Astrocyte (in vitro differentiated cells and primary cell): ENCODE measurements around the gene PTGIS. TPM values are rescaled to one million over a fixed set of nuclear protein-coding genes. Genes with fewer than 3 reads are reported as not detected.
A peak's percentile ranks its signal among the peaks of the same experiment; 100 is the strongest.

ENCODE experiments used
- DNase-seq: peaks from one replicate; pipeline ENCODE4 v3.0.0-alpha.2; 2010; ENCODE audit warnings: low read depth
- FAIRE-seq: peaks from 2 replicates; lab custom pipeline; 2011; peaks lifted over from hg19 to GRCh38; lab: Jason Lieb, UNC
- H2AFZ ChIP-seq: 2 replicates; pipeline ENCODE4 v1.6.0; 2012; ENCODE audit warnings: low read depth, low read length, inconsistent platforms
- H3K27ac ChIP-seq: 2 replicates; pipeline ENCODE4 v1.5.1; 2011; ENCODE audit warnings: low read depth, low read length, inconsistent platforms
- H3K27me3 ChIP-seq: 2 replicates; pipeline ENCODE4 v1.6.0; 2011; ENCODE audit warnings: low read length, inconsistent platforms; ENCODE audit not compliant: insufficient read depth
- H3K36me3 ChIP-seq: 2 replicates; pipeline ENCODE4 v1.5.1; 2011; ENCODE audit warnings: low read length, inconsistent platforms; ENCODE audit not compliant: insufficient read depth
- H3K4me1 ChIP-seq: 2 replicates; pipeline ENCODE4 v1.5.1; 2011; ENCODE audit warnings: low read length, inconsistent platforms; ENCODE audit not compliant: insufficient read depth
- H3K4me2 ChIP-seq: 2 replicates; pipeline ENCODE4 v1.6.0; 2012; ENCODE audit warnings: low read length, inconsistent platforms
- H3K4me3 ChIP-seq: 2 replicates; pipeline ENCODE4 v1.5.1; 2011; ENCODE audit warnings: low read depth, mild to moderate bottlenecking, low read length, inconsistent platforms; ENCODE audit not compliant: insufficient read depth
- H3K79me2 ChIP-seq: 2 replicates; pipeline ENCODE4 v1.6.0; 2012; ENCODE audit warnings: mild to moderate bottlenecking, low read length, inconsistent platforms; ENCODE audit not compliant: insufficient read depth
- H3K9ac ChIP-seq: 2 replicates; pipeline ENCODE4 v1.6.0; 2012; ENCODE audit warnings: mild to moderate bottlenecking, low read length, inconsistent platforms
- H3K9me3 ChIP-seq: 2 replicates; pipeline ENCODE4 v1.5.1; 2012; ENCODE audit warnings: low read depth, mild to moderate bottlenecking, low read length, inconsistent platforms; ENCODE audit not compliant: insufficient read depth
- H4K20me1 ChIP-seq: 2 replicates; pipeline ENCODE4 v1.6.0; 2012; ENCODE audit warnings: low read length, inconsistent platforms; ENCODE audit not compliant: insufficient read depth
- H3K27ac Mint-ChIP-seq: one replicate; pipeline ENCODE4 v1.8.0; 2021; ENCODE audit warnings: mild to moderate bottlenecking, mixed read lengths; ENCODE audit not compliant: unreplicated experiment
- H3K27me3 Mint-ChIP-seq: one replicate; pipeline ENCODE4 v1.8.0; 2021; ENCODE audit warnings: low read depth, mixed read lengths; ENCODE audit not compliant: unreplicated experiment
- H3K36me3 Mint-ChIP-seq: one replicate; pipeline ENCODE4 v1.8.0; 2021; ENCODE audit warnings: low read depth, mixed read lengths; ENCODE audit not compliant: unreplicated experiment
- H3K4me1 Mint-ChIP-seq: one replicate; pipeline ENCODE4 v1.8.0; 2021; ENCODE audit warnings: low read depth, mixed read lengths; ENCODE audit not compliant: unreplicated experiment
- H3K4me3 Mint-ChIP-seq: one replicate; pipeline ENCODE4 v1.8.0; 2021; ENCODE audit warnings: mild to moderate bottlenecking, moderate library complexity, mixed read lengths; ENCODE audit not compliant: unreplicated experiment
- H3K9me3 Mint-ChIP-seq: one replicate; pipeline ENCODE4 v1.8.0; 2021; ENCODE audit warnings: mild to moderate bottlenecking, mixed read lengths; ENCODE audit not compliant: unreplicated experiment
- EZH2 ChIP-seq: IDR thresholded peaks from 2 replicates; pipeline ENCODE4 v1.6.1; 2012; ENCODE audit warnings: mild to moderate bottlenecking, low read length, inconsistent platforms; ENCODE audit not compliant: insufficient read depth
- total RNA-seq: library from RNA; stranded (reverse); gene quantifications from 2 replicates; pipeline ENCODE4 v1.2.1, GENCODE V29; 2021
- TF ChIP-seq, protein P1 (sequence below): IDR thresholded peaks from 2 replicates; pipeline ENCODE4 v1.5.1; 2011; ENCODE audit warnings: low read depth, mild to moderate bottlenecking, inconsistent platforms, low read length, moderate library complexity; ENCODE audit not compliant: insufficient read depth

The PTGIS gene
- total RNA-seq, 1 donor from 2014 or later, result 1.9 TPM

DNA sequence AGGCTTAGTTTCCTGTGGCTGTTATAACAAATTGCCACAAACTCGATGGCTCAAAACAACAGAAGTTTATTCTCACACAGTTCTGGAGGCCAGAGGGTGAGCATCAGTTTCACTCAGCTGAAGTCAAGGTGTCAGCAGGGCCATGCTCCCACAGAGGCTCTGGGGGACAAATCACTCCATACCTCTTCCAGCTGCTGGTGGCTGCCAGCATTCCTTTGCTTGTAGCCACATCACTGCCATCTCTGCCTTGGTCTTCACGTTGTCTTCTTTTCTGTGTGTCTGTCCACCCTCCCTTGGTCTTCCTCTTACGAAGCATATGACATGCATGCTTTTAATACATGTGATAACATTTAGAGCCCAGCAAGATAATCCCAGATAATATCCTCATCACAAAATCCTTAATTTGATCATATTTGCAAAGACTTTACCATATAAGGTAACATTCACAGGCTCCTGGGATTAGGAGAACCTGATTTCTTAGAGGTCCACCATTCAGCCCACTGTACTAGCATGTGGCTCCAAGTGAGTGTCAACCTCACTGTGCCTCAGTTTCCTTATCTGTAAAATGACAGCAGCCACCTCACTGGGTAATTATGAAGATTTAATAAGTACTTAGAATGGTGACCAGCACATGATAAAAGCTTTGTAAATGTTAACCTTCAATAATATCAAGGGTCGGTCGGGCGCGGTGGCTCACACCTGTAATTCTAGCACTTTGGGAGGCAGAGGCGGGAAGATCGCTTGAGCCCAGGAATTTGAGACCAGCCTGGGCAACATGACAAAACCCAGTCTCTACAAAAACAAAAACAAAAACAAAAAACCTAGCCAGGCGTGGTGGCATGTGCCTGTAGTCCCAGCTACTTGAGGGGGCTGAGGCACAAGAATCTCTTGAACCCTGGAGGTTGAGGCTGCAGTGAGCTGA, 14.7 kb upstream of the PTGIS start:
- peaks cover 31% of the 10 kb centered on the region for H3K27me3 Mint-ChIP-seq
- H3K36me3 ChIP-seq, result no peaks in the 10 kb centered on the region
- no peak overlapping the region for H3K4me3 Mint-ChIP-seq
- no peak overlapping the region for H3K27ac Mint-ChIP-seq
- no peak overlapping the region for H3K27ac ChIP-seq
- DNase-seq (no peak), FAIRE-seq (no peak)
- H3K4me1 ChIP-seq, result peaks cover 26% of the 10 kb centered on the region
- peaks cover 8% of the 10 kb centered on the region for H3K9me3 ChIP-seq
- no peaks in the 10 kb centered on the region for H3K4me1 Mint-ChIP-seq
- TF ChIP-seq, protein P1, sequence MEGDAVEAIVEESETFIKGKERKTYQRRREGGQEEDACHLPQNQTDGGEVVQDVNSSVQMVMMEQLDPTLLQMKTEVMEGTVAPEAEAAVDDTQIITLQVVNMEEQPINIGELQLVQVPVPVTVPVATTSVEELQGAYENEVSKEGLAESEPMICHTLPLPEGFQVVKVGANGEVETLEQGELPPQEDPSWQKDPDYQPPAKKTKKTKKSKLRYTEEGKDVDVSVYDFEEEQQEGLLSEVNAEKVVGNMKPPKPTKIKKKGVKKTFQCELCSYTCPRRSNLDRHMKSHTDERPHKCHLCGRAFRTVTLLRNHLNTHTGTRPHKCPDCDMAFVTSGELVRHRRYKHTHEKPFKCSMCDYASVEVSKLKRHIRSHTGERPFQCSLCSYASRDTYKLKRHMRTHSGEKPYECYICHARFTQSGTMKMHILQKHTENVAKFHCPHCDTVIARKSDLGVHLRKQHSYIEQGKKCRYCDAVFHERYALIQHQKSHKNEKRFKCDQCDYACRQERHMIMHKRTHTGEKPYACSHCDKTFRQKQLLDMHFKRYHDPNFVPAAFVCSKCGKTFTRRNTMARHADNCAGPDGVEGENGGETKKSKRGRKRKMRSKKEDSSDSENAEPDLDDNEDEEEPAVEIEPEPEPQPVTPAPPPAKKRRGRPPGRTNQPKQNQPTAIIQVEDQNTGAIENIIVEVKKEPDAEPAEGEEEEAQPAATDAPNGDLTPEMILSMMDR, result no peak
- no peak for TF ChIP-seq EZH2
- no peaks in the 10 kb centered on the region for H3K36me3 Mint-ChIP-seq
- no peaks in the 10 kb centered on the region for H3K9me3 Mint-ChIP-seq
- no peak overlapping the region for H3K4me3 ChIP-seq
- H2AFZ ChIP-seq, result no peak overlapping the region
- H3K4me2 ChIP-seq, result no peak overlapping the region
- peaks cover 6% of the 10 kb centered on the region for H3K27me3 ChIP-seq
- H3K9ac ChIP-seq, result no peak overlapping the region
- no peaks in the 10 kb centered on the region for H4K20me1 ChIP-seq
- no peaks in the 10 kb centered on the region for H3K79me2 ChIP-seq

DNA sequence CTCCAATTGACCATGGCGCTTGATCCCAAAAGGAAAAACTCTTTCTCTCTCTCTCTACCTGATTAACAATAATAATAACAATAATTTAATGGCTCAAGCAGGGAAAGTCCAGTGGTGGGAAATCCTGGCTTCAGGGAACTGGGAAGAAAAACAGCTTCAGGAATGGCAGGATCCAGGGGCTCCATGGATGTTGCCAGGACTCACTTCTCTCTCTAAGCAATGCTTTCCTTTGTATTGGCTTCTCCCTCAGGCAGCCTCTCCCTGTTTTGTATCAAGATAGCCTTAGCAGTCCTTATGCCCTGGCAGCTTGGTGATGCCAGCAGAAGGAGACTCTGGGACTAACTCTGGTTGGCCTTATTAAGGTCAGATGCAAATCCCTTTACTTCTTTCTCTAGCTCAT, 13.5 kb upstream of the PTGIS start:
- no peaks in the 10 kb centered on the region for H3K4me1 Mint-ChIP-seq

More for the DNA sequence above, 13.5 kb upstream of the PTGIS start:
- DNase-seq (no peak), FAIRE-seq (no peak)
- H3K27me3 ChIP-seq, result peaks cover 6% of the 10 kb centered on the region
- H2AFZ ChIP-seq, result no peak overlapping the region
- H3K27me3 Mint-ChIP-seq, result peaks cover 30% of the 10 kb centered on the region
- H3K4me1 ChIP-seq, result peaks cover 26% of the 10 kb centered on the region
- no peaks in the 10 kb centered on the region for H4K20me1 ChIP-seq
- no peak overlapping the region for H3K4me3 ChIP-seq
- H3K27ac ChIP-seq, result no peak overlapping the region
- no peak overlapping the region for H3K4me2 ChIP-seq
- H3K79me2 ChIP-seq, result no peaks in the 10 kb centered on the region
- TF ChIP-seq, protein P1, result no peak
- TF ChIP-seq EZH2, result no peak
- peak overlapping the region; percentile 34 for H3K27ac Mint-ChIP-seq
- no peak overlapping the region for H3K4me3 Mint-ChIP-seq
- H3K36me3 ChIP-seq, result no peaks in the 10 kb centered on the region
- H3K9ac ChIP-seq, result no peak overlapping the region
- peaks cover 8% of the 10 kb centered on the region for H3K9me3 ChIP-seq
- peaks cover 6% of the 10 kb centered on the region for H3K36me3 Mint-ChIP-seq
- H3K9me3 Mint-ChIP-seq, result peaks cover 7% of the 10 kb centered on the region
